Panc1 (cell line): Measurements from ENCODE around the gene ACSS3. TPM values are rescaled to one million over a fixed set of nuclear protein-coding genes. Genes with fewer than 3 reads are reported as not detected.

ENCODE experiments used
- ATAC-seq: fragments of 200-7000 bp; cut with Tn5 transposase; 2 replicates; pipeline ENCODE4 v1.9.1; 2020; ENCODE audit warnings: mild to moderate bottlenecking, moderate library complexity
- BruUV-seq: library from RNA; stranded (reverse); fragments of 400-500 nt; replicated peaks from 2 replicates; lab custom pipeline; 2021; lab: Mats Ljungman, UMichigan
- CTCF ChIA-PET: fragments of 300-600 bp; sonication (Branson Sonifier 250); formaldehyde crosslinking; loops from one replicate; lab custom pipeline; 2022; ENCODE audit warnings: antibody characterized with exemption; lab: Charles Lee
- POLR2A ChIA-PET: fragments of 300-600 bp; sonication (Branson Sonifier 250); formaldehyde crosslinking; loops from one replicate; lab custom pipeline; 2022; ENCODE audit warnings: antibody characterized with exemption; lab: Charles Lee
- DNase-seq: peaks from one replicate; pipeline ENCODE4 v3.0.0-alpha.2; 2010; ENCODE audit warnings: low read depth, low spot score
- H3K27ac ChIP-seq: 2 replicates; pipeline ENCODE4 v1.5.1; 2011; ENCODE audit warnings: mild to moderate bottlenecking, low read length, inconsistent platforms
- H3K27me3 ChIP-seq: fragments of 200-500 bp; sonication (Bioruptor generic); 2 replicates; pipeline ENCODE4 v1.6.0; 2014; ENCODE audit warnings: low read length, inconsistent platforms; ENCODE audit not compliant: control insufficient read depth, insufficient read depth
- H3K36me3 ChIP-seq: fragments of 200-500 bp; sonication (Bioruptor generic); 2 replicates; pipeline ENCODE4 v1.5.1; 2014; ENCODE audit warnings: inconsistent platforms, mild to moderate bottlenecking, low read length, moderate library complexity; ENCODE audit not compliant: control insufficient read depth, insufficient read depth
- H3K4me1 ChIP-seq: 2 replicates; pipeline ENCODE4 v1.5.1; 2011; ENCODE audit warnings: inconsistent platforms, mild to moderate bottlenecking, low read length, moderate library complexity; ENCODE audit not compliant: control insufficient read depth, insufficient read depth
- H3K4me3 ChIP-seq, 2 experiments: 2 replicates each; pipeline ENCODE4 v1.5.1; 2011 to 2012; ENCODE audit warnings: low read depth in 2 of 2, low read length in 2 of 2, mild to moderate bottlenecking in 2 of 2, inconsistent platforms in 1 of 2, moderate library complexity in 1 of 2
- H3K9me3 ChIP-seq: fragments of 200-500 bp; sonication (Bioruptor generic); 2 replicates; pipeline ENCODE4 v1.5.1; 2014; ENCODE audit warnings: low read depth, mild to moderate bottlenecking, inconsistent platforms, low read length, moderate library complexity; ENCODE audit not compliant: control insufficient read depth, insufficient read depth
- POLR2AphosphoS5 ChIP-seq: IDR thresholded peaks from 2 replicates; pipeline ENCODE4 v1.6.1; 2012; ENCODE audit warnings: mild to moderate bottlenecking, low read depth, low read length, moderate library complexity
- SIN3A ChIP-seq: IDR thresholded peaks from 2 replicates; pipeline ENCODE4 v1.6.1; 2012; ENCODE audit warnings: low read depth, mild to moderate bottlenecking, low read length, moderate library complexity, borderline replicate concordance; ENCODE audit not compliant: insufficient read depth
- TCF7L2 ChIP-seq: IDR thresholded peaks from 2 replicates; pipeline ENCODE4 v1.6.1; 2011; ENCODE audit warnings: mild to moderate bottlenecking, low read depth, low read length, inconsistent platforms
- in situ Hi-C: cut with HindIII; loops from 2 replicates; pipeline ENCODE4 v1.10.0; 2016; ENCODE audit warnings: low sequenced_read_pairs, low pct_unique_long_range_greater_than_20kb
- intact Hi-C: fragments of 100-400 bp; cut with micrococcal nuclease; formaldehyde crosslinking; loops from one replicate; pipeline ENCODE4 v1.10.0; 2022; ENCODE audit not compliant: unreplicated experiment
- total RNA-seq: library from RNA; stranded (reverse); gene quantifications from one replicate; pipeline ENCODE4 v1.2.1, GENCODE V29; 2021; ENCODE audit not compliant: unreplicated experiment
- TF ChIP-seq, protein P1 (sequence below), 2 experiments: IDR thresholded peaks; 2 replicates each; pipeline ENCODE4 v1.6.1; 2011 to 2012; ENCODE audit warnings: low read depth in 2 of 2, control low read depth in 1 of 2, low read length in 1 of 2, mild to moderate bottlenecking in 1 of 2, moderate library complexity in 1 of 2; ENCODE audit not compliant: insufficient read depth in 1 of 2
- TF ChIP-seq, protein P2 (sequence below): fragments of 450-650 bp; IDR thresholded peaks from 2 replicates; pipeline ENCODE4 v1.5.1; 2017; ENCODE audit warnings: mild to moderate bottlenecking

Gene ACSS3
- total RNA-seq, 1 experiment from 2014 or later = 0.10 TPM

DNA sequence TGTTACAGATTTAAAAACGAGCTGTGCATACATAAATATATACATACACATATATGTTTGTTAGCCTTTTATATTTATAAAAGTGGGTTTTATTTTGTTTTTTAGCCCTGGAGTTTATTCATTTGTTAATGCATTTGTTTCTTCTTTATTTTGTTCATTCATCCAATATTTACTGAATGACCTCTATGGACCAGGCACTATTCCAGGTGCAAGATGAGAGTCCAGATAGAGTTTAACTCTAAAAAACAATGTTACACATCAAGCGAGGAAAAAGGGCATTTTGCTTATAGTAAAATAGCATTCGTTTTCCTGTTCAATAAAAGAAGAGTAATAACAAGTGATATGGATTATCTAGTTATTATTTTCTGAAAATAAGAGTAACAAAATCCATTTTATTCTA lies 14.2 kb downstream of the ACSS3 start:
- no peaks in the 10 kb centered on the region for H3K36me3 ChIP-seq
- H3K4me3 ChIP-seq = no peak overlapping the region
- no TSS peak for BruUV-seq
- H3K27ac ChIP-seq = no peak overlapping the region
- no peaks in the 10 kb centered on the region for H3K9me3 ChIP-seq
- H3K4me1 ChIP-seq = no peaks in the 10 kb centered on the region
- in situ Hi-C loops (no loop called here), intact Hi-C loops (no loop called here)
- DNase-seq = no peak
- CTCF ChIA-PET = no interaction called here
- ATAC-seq = no peak
- TF ChIP-seq TCF7L2 = no peak
- no peak for TF ChIP-seq SIN3A
- TF ChIP-seq POLR2AphosphoS5 = no peak
- TF ChIP-seq, protein P1, sequence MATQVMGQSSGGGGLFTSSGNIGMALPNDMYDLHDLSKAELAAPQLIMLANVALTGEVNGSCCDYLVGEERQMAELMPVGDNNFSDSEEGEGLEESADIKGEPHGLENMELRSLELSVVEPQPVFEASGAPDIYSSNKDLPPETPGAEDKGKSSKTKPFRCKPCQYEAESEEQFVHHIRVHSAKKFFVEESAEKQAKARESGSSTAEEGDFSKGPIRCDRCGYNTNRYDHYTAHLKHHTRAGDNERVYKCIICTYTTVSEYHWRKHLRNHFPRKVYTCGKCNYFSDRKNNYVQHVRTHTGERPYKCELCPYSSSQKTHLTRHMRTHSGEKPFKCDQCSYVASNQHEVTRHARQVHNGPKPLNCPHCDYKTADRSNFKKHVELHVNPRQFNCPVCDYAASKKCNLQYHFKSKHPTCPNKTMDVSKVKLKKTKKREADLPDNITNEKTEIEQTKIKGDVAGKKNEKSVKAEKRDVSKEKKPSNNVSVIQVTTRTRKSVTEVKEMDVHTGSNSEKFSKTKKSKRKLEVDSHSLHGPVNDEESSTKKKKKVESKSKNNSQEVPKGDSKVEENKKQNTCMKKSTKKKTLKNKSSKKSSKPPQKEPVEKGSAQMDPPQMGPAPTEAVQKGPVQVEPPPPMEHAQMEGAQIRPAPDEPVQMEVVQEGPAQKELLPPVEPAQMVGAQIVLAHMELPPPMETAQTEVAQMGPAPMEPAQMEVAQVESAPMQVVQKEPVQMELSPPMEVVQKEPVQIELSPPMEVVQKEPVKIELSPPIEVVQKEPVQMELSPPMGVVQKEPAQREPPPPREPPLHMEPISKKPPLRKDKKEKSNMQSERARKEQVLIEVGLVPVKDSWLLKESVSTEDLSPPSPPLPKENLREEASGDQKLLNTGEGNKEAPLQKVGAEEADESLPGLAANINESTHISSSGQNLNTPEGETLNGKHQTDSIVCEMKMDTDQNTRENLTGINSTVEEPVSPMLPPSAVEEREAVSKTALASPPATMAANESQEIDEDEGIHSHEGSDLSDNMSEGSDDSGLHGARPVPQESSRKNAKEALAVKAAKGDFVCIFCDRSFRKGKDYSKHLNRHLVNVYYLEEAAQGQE (IDR thresholded peaks at IDR 0.05; ENCODE audit: insufficient read depth in 1 of 2, low read depth in 2 of 2, low read length in 1 of 2) = no peak
- TF ChIP-seq, protein P2, sequence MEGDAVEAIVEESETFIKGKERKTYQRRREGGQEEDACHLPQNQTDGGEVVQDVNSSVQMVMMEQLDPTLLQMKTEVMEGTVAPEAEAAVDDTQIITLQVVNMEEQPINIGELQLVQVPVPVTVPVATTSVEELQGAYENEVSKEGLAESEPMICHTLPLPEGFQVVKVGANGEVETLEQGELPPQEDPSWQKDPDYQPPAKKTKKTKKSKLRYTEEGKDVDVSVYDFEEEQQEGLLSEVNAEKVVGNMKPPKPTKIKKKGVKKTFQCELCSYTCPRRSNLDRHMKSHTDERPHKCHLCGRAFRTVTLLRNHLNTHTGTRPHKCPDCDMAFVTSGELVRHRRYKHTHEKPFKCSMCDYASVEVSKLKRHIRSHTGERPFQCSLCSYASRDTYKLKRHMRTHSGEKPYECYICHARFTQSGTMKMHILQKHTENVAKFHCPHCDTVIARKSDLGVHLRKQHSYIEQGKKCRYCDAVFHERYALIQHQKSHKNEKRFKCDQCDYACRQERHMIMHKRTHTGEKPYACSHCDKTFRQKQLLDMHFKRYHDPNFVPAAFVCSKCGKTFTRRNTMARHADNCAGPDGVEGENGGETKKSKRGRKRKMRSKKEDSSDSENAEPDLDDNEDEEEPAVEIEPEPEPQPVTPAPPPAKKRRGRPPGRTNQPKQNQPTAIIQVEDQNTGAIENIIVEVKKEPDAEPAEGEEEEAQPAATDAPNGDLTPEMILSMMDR = no peak
- H3K27me3 ChIP-seq = no peaks in the 10 kb centered on the region
- POLR2A ChIA-PET = no interaction called here

DNA sequence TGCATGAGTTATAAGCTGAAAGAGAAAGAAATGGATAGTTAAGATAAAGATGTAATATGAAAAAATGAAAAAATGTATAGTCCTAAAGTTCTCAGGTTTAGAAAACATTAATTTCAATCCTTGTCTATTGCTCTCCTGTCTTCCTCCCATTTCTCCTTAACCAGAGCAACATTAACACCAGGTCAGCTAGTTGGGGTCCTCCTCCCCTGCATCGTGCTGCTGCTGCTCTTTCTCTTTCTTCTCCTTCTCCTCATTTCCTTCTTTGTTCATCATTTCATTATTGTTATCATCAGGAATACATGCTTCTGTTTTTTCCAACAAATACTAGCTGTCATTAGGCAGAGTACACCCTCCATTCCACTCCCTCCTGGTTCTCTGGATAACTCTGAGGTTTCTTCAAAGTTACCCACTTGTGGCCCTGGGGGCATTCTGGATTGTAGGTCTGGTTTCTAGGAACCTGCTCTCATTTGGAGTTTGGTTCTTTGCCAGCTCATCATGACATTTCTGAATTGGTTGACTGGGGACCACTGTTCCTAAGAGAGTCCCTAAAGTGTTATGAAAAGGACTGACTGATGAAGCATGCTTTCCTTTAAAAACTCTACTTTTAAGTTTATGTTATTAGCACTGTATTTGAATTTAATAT lies 17.0 kb downstream of the ACSS3 start:
- Histone ChIP-seq H3K36me3 (no peaks in the 10 kb centered on the region), H3K9me3 (no peaks in the 10 kb centered on the region), H3K4me3 (no peak overlapping the region), H3K27ac (no peak overlapping the region), H3K27me3 (no peaks in the 10 kb centered on the region), H3K4me1 (no peaks in the 10 kb centered on the region)
- ChIA-PET CTCF (no interaction called here), POLR2A (no interaction called here)
- no peak for ATAC-seq
- in situ Hi-C loops (no loop called here), intact Hi-C loops (no loop called here)
- no peak for DNase-seq
- no TSS peak for BruUV-seq
- TF ChIP-seq, protein P1 (IDR thresholded peaks at IDR 0.05; ENCODE audit: insufficient read depth in 1 of 2, low read depth in 2 of 2, low read length in 1 of 2) = no peak
- TF ChIP-seq, protein P2 = no peak
- no peak for TF ChIP-seq POLR2AphosphoS5
- no peak for TF ChIP-seq TCF7L2
- no peak for TF ChIP-seq SIN3A
